Amygdala (tissue), 56 donors: ENCODE data around the gene KDSR.
"Not testable (repeated sequence)": the region's sequence is repeated elsewhere in the genome, so short reads cannot be mapped to it uniquely, and the experiment has no call there.

Experiments
- DNase-seq, 56 donors: peaks; one replicate each; lab custom pipeline; 2025; lab: John Stamatoyannopoulos, UW

Gene KDSR

GRCh38 chr18:63366213-63367052 lies 573 bp downstream of the KDSR start:
- peak in 30 of 56 donors; percentile 4 to 55 (median 32) for DNase-seq

- peak in 9 of 56 donors; percentile 10 to 43 (median 34) for DNase-seq
Measured at GRCh38 chr18:63365876-63366212, 1.2 kb downstream of the KDSR start.

GRCh38 chr18:63363951-63364350 lies 3.1 kb downstream of the KDSR start:
- DNase-seq: no peak

GRCh38 chr18:63363420-63363819 lies 3.6 kb downstream of the KDSR start:
- not testable (repeated sequence) for DNase-seq

GRCh38 chr18:63356272-63356896 lies 10.6 kb downstream of the KDSR start:
- DNase-seq: no peak

GRCh38 chr18:63350230-63350629 lies 16.8 kb downstream of the KDSR start:
- no peak for DNase-seq

GRCh38 chr18:63348508-63349136 lies 18.4 kb downstream of the KDSR start:
- DNase-seq: no peak

GRCh38 chr18:63346480-63347183 lies 20.4 kb downstream of the KDSR start:
- DNase-seq: no peak

- DNase-seq: peak in 1 of 56 donors; percentile 52
Measured at GRCh38 chr18:63346031-63346430, 21.0 kb downstream of the KDSR start.

GRCh38 chr18:63344918-63345317 lies 22.1 kb downstream of the KDSR start:
- DNase-seq: no peak

GRCh38 chr18:63344263-63344662 lies 22.7 kb downstream of the KDSR start:
- DNase-seq: no peak

GRCh38 chr18:63342206-63342605 lies 24.8 kb downstream of the KDSR start:
- DNase-seq: peak in 9 of 56 donors; percentile 4 to 46 (median 7)

GRCh38 chr18:63339920-63340484 lies 27.0 kb downstream of the KDSR start:
- peak in 7 of 56 donors; percentile 4 to 48 (median 9) for DNase-seq

GRCh38 chr18:63336366-63337099 lies 30.5 kb downstream of the KDSR start:
- no peak for DNase-seq

GRCh38 chr18:63331105-63331504 lies 35.9 kb downstream of the KDSR start:
- no peak for DNase-seq

GRCh38 chr18:63329431-63330145 lies 37.4 kb downstream of the KDSR start:
- no peak for DNase-seq

GRCh38 chr18:63326011-63326410 lies 41.0 kb downstream of the KDSR start:
- DNase-seq: no peak

GRCh38 chr18:63325086-63325686 lies 41.8 kb downstream of the KDSR start:
- DNase-seq: peak in 2 of 56 donors; percentile 5 to 11
